A549 (cell line): ENCODE results near the gene ZNF644.

Experiments used
- EP300 ChIP-seq, 2 experiments: fragments of >200 bp; sonication (Bioruptor Twin); formaldehyde crosslinking; IDR thresholded peaks; 2 replicates in 1 of 2; 3 replicates in 1 of 2; pipeline ENCODE4 v1.6.1; 2016 to 2017
- HMGXB4 ChIP-seq: fragments of 250-450 bp; sonication (Bioruptor Pico); IDR thresholded peaks from 2 replicates; pipeline ENCODE4 v1.5.0; 2021; ENCODE audit warnings: mild to moderate bottlenecking, moderate library complexity, borderline replicate concordance
- KDM1A ChIP-seq: fragments of 200-600 bp; sonication (generic); IDR thresholded peaks from 2 replicates; pipeline ENCODE4 v1.6.1; 2016; ENCODE audit warnings: low read depth, mild to moderate bottlenecking
- KDM5A ChIP-seq: fragments of 200-600 bp; sonication (generic); IDR thresholded peaks from 2 replicates; pipeline ENCODE4 v1.6.1; 2016; ENCODE audit warnings: antibody characterized with exemption, mild to moderate bottlenecking
- MAZ ChIP-seq: fragments of 150-350 bp; IDR thresholded peaks from 2 replicates; pipeline ENCODE4 v1.6.1; 2014; ENCODE audit warnings: antibody characterized with exemption, low read depth, low read length, borderline replicate concordance
- POLR2A ChIP-seq: IDR thresholded peaks from 2 replicates; pipeline ENCODE4 v1.6.1; 2012; ENCODE audit warnings: mild to moderate bottlenecking, low read length
- RAD21 ChIP-seq, 2 experiments: fragments of >200 bp in 1 of 2; sonication (Bioruptor Twin) in 1 of 2; formaldehyde crosslinking in 1 of 2; IDR thresholded peaks in 1 of 2; conservative IDR thresholded peaks in 1 of 2; 2 replicates in 1 of 2; 3 replicates in 1 of 2; pipeline ENCODE4 v1.6.1; 2012 to 2018; ENCODE audit warnings: inconsistent platforms in 1 of 2
- RCOR1 ChIP-seq: fragments of 150-350 bp; IDR thresholded peaks from 2 replicates; pipeline ENCODE4 v1.6.1; 2014; ENCODE audit warnings: antibody characterized with exemption, low read length, low read depth
- TF ChIP-seq, protein P1 (sequence below): fragments of >200 bp; sonication (Bioruptor Twin); formaldehyde crosslinking; IDR thresholded peaks from 3 replicates; pipeline ENCODE4 v1.5.1; 2016

DNA sequence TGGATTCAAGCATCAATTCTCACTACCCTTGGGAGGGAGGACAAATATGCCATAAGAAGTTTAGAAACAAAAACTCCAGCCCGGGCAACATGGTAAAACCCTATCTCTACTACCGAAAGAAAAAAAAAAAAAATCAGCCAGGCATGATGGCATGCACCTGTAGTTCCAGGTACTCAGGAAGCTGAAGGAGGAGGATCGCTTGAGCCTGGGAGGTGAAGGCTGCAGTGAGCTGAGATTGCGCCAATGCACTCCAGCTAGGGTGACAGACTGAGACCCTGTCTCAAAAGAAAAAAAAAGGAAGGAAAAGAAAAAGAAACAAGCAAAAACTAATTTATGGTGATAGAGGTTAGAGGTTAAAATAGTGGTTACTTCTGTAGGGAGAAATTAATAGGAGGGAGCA, 9.6 kb downstream of the ZNF644 start:
- TF ChIP-seq POLR2A = no peak
- TF ChIP-seq, protein P1, sequence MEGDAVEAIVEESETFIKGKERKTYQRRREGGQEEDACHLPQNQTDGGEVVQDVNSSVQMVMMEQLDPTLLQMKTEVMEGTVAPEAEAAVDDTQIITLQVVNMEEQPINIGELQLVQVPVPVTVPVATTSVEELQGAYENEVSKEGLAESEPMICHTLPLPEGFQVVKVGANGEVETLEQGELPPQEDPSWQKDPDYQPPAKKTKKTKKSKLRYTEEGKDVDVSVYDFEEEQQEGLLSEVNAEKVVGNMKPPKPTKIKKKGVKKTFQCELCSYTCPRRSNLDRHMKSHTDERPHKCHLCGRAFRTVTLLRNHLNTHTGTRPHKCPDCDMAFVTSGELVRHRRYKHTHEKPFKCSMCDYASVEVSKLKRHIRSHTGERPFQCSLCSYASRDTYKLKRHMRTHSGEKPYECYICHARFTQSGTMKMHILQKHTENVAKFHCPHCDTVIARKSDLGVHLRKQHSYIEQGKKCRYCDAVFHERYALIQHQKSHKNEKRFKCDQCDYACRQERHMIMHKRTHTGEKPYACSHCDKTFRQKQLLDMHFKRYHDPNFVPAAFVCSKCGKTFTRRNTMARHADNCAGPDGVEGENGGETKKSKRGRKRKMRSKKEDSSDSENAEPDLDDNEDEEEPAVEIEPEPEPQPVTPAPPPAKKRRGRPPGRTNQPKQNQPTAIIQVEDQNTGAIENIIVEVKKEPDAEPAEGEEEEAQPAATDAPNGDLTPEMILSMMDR = no peak
- TF ChIP-seq EP300 (IDR thresholded peaks at IDR 0.05) = no peak
- no peak for TF ChIP-seq RCOR1
- TF ChIP-seq KDM1A = no peak
- TF ChIP-seq MAZ = no peak
- no peak for TF ChIP-seq KDM5A
- no peak for TF ChIP-seq RAD21 (conservative IDR thresholded peaks at IDR 0.05 in 1 of 2, IDR thresholded peaks at IDR 0.05 in 1 of 2)
- no peak for TF ChIP-seq HMGXB4
